CD1c-positive myeloid dendritic cell (primary cell): ENCODE measurements around the gene DDX47.
A peak's percentile ranks its signal among the peaks of the same experiment; 100 is the strongest.
"Not testable (repeated sequence)": the region's sequence is repeated elsewhere in the genome, so short reads cannot be mapped to it uniquely, and the experiment has no call there.

Experiments
- DNase-seq: peaks from one replicate; pipeline ENCODE4 v3.0.0-alpha.2; 2016; ENCODE audit errors: extremely low spot score

The DDX47 gene

DNA sequence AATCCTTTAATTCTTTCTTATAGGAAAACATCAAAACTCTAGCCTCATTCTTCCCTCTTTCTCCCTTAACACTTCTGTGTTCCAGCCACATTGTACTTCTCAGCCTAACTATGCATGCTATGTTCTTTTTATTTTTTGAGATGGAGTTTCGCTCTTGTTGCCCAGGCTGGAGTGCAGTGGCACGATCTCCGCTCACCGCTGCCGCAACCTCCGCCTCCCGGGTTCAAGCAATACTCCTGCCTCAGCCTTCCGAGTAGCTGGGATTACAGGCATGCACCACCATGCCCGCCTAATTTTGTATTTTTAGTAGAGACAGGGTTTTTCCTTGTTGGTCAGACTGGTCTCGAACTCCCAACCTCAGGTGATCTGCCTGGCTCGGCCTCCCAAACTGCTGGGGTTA, 7.2 kb downstream of the DDX47 start:
- not testable (repeated sequence) for DNase-seq

DNA sequence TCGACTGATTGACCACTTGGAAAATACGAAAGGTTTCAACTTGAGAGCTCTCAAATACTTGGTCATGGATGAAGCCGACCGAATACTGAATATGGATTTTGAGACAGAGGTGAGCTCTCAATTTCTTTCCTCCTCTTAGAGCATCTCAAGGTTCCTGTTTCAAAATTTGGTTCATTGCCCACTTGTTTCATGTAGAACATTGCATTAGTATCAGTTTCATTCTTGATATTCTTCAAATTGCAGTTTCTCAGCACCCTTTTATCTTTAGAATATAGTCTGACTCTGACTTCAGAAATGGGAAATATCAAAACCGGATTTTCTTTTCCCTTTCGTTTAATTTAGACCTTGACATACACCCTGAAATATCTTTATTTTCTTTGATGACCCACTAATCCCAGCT, 8.8 kb downstream of the DDX47 start:
- no peak for DNase-seq

DNA sequence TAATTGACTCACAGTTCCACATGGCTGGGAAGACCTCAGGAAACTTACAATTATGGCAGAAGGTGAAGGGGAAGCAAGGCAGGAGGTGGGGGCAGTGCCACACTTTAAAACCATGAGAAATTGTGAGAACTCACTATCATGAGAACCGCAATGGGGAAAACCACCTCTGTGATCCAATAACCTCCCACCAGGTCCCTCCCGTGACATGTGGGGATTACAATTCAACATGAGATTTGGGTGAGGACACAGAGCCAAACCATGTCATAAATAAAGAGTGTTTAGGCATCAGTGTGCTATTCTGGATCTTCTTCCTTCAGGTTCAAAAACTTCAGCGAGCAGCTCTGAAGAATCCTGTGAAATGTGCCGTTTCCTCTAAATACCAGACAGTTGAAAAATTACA, 9.7 kb downstream of the DDX47 start:
- DNase-seq = no peak

DNA sequence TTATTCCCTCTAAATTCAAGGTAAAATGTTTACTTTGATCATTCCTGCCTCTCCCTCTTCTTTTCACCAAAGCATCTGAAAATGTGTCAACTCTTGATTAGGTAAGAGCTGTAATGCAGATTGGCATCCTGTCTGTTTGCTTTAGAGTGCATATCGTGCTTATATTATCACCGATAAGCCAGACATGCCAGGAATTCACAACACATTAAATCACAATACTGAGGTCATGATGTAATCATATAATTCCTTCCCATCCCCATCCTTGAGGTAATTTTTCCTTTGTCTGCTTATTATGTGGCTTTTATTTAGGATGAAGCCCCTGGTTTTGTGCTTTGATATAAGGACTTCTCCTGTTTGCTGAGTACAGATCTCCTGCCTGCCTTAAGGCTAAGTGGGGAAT, 10.2 kb downstream of the DDX47 start:
- DNase-seq = no peak

DNA sequence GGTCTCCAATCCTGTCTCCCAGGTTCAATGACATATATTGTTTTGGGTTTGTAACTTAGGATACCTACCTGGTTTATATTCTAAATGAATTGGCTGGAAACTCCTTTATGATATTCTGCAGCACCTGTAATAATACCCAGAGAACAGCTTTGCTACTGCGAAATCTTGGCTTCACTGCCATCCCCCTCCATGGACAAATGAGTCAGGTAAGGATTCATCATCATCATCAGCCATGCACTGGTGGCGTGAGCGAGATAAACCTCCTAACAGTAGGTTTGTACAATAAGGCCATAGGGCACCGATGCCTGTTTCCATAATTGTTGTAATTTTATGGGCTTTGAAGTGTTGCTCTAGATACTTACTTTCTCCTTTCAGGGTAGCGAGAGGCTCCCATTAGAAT, 10.7 kb downstream of the DDX47 start:
- DNase-seq = no peak

DNA sequence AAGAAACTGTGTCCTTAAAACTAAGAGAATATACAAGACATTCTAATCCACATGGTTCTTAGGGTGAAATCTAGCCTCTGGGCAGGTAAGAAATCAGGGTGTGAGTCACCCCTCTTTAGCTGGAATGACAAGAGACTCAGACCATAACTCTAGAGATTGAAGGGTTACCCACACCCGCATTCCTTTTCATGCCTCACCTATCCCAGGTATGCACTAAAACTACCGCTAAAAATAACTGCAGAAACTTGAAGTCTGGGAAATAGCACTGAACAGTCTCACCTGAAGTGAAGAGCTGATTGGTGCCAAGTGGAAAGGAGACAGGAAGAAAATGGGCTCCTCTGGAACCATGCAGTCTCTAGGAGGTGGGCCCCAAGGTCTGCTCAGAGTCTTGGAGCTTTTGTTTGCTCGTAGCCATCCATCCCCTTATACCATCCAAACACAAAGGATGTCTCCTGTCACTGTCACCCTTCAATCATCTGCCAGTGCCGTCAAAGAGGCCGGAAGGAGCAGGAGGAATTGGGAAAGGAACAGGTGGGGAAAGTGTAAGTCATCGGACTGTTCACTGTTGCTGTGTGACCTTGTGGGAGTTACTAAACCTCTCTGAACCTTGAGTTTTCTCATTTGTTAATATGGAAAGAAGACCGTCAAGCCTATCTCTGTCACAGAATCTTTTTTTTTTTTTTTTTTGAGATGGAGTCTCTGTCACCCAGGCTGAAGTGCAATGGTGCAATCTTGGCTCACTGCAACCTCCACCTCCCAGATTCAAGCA, 22.4 kb downstream of the DDX47 start:
- DNase-seq = no peak

DNA sequence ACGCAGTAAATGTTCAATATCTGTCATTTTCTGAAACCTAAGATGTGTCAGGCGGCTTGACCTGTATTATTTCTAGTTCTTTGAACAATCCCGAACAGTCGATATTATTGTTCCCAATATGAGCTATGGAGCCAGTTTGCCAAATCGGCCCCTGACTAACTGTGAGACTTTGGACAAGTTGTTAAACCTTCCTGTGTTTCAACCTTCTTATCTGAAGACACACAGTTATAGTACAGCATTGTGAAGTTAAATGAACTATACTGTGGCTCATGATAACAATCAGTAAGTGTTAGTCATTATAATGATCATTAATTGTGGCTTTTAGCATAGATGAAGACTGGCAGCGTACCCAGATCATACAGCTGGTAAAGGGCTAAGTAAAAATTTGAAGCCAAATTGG, 23.4 kb downstream of the DDX47 start:
- no peak for DNase-seq

DNA sequence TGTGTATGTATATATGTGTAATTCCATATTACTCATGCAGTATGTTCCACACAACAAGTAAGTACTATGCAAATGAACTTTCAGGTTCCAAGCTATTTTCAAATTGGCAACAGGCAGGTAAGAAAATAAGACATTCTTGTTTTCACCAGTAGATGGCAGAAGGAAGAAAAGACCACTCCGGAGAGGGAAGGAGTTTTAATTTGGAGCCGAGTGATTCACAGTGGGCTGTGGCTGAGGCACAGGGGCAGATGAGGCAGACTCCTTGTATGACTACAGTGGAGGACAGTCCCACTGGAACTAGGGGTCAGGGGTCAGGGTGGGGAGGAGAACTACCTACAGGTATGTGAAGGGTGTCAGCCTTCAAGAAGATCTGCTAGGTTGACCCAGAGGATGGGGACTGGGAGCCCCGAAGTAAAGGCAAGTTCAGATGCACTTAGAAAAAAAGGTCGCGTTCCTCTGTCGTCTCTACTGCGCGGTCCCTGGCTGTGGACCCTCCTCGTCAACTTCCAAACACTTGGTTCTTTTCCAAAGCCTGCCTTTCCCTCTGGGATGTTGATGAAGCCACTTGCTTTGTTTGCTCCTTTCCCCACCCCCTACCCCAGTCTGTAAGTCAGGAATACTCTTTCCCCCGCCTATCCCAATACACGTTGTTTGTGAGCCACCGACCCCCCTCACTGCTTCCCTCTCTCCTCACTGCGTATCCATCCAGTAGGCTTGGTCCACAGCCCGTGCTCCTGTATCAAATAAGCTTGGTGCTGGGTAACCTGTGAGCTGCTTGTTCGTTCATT, 24.1 kb downstream of the DDX47 start:
- DNase-seq = peak; percentile 25

DNA sequence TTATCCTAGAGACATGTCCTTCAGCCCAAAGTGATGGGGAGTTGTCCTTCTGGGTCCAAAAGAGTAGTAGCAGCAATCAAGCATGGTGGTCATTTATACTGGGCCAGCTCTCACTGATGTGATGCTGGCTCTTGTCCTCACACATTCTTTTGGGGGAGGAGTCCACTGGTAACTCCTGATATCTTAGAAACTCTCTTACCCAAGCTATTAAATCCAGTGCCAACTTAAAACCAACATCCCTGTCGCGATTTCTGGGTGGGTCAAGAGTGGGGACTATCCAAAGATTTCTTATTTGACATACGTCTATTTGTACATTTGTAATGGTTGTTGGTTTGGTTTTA, 24.6 kb downstream of the DDX47 start:
- DNase-seq = no peak

DNA sequence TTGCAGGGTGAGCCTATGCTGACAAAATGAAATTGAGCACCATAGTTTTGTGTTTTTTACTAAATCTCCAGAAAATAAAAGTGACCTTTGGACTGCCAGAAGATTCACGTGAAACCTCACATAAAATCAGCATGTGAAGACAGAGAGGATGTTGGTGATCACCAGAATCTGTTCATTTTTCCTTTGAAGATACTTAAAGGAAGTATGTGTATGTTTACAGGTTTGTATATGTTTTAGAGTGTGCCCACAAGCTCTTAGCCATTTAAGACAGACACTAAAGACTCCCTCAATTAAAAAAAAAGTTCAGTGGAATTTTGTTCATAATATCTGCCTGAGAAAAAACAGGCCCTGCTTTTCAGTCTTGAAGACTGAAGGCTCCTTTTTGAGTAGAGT, 25.9 kb downstream of the DDX47 start:
- no peak for DNase-seq

DNA sequence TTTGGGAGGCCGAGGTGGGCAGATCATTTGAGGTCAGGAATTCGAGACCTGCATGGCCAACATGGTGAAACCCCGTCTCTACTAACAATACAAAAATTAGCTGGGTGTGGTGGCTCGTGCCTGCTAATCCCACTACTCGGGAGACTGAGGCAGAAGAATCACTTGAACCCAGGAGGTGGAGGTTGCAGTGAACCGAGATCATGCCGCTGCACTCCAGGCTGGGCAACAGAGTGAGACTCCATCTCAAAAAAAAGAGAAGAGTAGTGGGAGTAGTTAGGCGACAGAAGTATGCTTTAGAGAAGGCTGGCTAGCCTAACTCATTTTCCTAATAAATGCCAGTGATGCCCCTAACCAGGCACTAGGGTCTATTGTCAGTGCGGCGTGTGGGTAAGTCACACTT, 26.3 kb downstream of the DDX47 start:
- not testable (repeated sequence) for DNase-seq

DNA sequence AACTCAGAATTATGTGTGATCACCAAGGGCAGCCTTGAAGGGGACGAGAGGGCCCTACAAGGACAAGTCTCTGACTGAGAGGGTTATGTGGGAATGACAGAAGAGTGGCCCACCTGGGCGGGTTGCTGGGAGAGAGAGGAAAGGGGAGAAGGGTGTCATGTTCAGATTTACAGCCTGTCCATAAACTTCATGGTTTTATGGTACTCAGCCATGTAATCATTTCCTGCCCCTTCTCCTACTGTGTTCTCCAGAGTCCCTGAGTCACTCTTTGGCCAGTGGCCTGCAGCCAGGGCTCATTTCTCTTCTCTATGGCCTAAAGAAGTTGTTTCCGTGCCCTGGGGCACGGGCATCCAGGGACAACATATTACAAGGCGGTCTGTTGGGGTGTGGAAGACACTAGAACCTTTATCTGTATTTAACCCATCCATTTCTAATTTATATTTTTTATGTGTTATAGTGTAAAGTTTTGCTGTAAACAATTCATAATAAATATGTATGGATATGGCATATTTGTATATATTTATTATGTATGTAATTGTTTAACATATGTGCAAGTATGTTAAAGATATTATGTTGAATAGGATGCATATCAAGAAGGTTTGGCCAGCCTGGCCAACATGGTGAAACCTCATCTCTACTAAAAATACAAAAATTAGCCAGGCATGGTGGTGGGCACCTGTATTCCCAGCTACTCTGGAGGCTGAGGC, 26.9 kb downstream of the DDX47 start:
- DNase-seq = no peak

DNA sequence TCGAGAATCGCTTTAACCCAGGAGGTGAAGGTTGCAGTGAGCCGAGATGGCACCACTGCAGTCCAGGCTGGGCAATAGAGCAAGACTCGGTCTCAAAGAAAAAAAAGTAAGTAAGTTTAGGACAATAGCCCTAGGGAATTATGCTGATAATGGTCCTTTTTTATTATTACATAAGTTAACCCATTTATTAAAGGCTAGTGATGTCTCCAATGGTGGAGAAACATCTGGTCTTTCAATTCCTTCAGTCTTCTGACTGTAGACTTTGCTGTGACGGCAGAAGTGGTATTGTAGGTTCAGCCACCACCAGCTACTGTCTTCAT, 27.4 kb downstream of the DDX47 start:
- no peak for DNase-seq

DNA sequence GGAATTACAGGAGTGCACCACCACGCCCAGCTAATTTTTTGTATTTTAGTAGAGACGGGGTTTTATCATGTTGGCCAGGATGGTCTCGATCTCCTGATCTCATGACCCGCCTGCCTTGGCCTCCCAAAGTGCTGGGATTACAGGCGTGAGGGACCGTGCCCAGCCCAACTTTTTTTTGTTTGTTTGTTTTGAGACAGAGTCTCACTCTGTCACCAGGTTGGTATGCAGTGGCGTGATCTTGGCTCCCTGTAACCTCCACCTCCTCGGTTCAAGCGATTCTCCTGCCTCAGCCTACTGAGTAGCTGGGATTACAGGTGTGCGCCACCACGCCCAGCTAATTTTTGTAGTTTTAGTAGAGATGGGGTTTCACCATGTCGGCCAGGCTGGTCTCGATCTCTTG, 28.3 kb downstream of the DDX47 start:
- DNase-seq = not testable (repeated sequence)

DNA sequence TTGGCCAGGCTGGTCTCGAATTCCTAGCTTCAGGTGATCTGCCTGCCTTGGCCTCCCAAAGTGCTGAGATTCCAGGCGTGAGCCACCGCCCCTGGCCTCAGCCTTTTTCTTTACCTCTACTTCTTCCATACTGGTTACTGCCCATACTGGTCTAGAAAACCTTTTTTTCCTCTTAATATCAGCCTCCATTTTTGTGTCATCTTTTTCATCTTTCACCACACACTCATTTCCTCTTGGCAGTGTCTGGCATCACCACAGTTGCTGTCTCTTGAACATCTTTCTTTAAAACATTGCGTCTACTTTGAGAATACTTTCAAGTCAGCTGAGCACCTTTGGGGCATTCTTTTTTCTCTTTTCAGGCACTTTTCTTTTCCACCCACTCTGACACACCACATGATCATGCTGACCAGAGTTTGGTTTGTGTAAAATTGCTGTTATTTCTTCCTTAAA, 32.7 kb downstream of the DDX47 start:
- DNase-seq = no peak

DNA sequence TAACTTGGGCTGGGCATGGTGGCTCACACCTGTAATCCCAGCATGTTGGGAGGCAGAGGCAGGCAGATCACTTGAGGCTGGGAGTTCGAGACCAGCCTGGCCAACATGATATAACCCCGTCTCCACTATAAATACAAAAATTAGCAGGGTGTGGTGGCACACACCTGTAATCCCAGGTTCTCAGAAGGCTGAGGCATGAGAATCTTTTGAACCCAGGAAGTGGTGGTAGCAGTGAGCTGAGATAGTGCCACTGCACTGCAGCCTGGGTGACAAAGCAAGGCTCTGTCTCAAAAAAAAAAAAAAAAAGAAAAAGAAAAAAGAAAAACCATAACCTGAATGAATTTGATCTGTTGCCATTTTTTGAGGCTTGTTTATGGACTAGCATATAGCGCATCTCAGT, 33.6 kb downstream of the DDX47 start:
- not testable (repeated sequence) for DNase-seq

DNA sequence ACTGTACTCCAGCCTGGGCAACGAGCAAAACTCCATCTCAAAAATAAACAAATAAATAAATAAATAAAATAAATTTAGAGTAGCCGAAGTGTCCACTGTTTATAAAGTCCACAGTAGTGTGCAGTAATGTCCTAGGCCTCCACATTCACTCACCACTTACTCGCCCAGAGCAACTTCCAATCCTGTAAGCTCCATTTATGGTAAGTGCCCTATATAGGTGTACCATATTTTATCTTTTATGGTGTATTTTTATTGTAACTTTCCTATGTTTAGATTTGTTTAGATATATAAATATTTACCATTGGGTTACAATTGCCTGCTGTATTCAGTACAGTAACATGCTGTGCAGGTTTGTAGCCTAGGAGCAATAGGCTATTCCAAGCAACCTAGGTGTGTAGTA, 40.3 kb downstream of the DDX47 start:
- DNase-seq = no peak

DNA sequence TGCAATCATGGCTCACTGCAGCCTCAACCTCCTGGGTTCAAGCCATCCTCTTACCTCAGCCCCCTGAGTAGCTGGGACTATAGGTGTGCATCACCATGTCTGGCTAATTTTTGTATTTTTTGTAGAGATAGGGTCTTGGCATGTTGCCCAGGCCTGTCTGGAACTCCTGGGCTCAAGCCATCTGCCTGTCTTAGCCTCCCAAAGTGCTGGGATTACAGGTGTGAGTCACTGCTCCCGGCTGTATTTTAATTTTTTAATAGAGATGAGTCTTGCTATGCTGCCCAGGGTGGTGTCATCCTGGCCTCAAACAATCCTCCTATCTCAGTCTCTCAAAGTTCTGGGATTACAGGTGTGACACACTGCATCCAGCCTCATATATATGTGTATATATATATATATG, 46.5 kb downstream of the DDX47 start:
- DNase-seq = no peak

DNA sequence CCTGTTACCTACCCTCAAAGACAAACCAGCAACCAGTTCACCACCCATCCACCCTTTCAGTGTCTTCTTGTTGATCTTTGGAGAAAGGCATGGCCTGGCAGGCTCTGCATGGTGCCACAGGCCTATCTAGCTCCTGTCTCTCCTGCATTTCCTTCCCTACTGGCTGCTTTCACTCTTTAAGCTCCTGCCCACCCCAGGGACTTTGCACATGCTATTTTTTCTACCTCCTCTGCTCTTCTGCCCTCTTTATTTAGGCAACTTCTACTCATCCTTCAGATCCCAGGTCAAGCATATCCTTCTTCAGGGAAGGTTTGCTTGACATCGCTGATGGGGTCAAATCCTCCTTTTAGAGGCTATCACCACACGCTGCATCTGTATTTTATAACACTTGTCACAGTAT, 51.1 kb downstream of the DDX47 start:
- DNase-seq = no peak

DNA sequence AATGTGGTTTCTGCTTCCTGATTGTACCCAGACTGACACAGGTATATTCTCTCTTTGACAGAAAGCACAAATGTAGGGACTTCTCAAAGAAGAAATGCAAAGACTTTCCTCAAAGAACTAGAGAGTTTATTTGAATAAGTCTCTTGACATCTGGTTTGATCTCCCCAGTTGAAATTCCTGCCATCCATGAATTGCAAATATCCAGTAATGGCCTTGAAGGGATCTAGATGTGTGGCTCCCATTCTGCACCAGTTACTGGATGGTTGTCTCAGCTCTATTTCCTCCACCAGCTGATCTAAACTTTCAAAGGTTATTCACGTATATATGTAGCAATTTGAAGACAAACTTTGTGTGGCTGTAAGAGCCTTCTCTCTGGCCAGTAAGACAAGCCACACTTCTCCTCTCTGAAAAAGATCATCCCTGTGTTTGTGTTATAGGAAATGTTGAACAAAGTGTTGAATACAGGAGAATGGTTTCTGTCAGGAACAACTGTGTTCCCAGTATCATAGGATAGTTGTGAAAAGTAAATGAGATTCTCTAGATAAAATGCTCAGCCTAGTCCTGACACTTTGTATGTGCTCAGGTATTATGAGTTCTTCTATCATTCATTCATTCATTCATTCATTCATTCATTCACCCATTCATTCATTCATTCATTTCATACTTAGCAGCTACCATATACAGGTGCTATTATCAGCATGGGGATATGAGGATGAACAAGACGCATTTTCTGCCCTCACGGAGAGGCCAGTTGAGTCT, 55.5 kb downstream of the DDX47 start:
- DNase-seq = no peak

DNA sequence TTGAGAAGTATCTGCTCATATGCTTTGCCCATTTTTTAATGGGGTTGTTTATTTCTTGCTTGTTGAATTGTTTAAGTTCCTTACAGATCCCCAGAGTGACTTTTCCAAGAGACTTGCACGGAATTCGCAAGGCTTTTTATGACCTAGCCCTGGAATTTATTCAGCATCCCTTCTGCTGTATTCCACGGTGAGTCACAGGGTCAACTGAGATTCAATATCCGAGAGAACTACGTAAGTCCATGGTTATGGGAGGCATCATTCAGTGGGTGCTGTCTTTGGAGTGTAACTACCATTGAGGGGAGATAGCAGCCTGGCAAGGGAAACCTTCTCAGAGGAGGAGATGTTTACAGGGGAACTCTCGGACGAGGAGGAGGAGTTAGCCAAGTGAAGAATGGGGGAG, 57.3 kb downstream of the DDX47 start:
- no peak for DNase-seq

DNA sequence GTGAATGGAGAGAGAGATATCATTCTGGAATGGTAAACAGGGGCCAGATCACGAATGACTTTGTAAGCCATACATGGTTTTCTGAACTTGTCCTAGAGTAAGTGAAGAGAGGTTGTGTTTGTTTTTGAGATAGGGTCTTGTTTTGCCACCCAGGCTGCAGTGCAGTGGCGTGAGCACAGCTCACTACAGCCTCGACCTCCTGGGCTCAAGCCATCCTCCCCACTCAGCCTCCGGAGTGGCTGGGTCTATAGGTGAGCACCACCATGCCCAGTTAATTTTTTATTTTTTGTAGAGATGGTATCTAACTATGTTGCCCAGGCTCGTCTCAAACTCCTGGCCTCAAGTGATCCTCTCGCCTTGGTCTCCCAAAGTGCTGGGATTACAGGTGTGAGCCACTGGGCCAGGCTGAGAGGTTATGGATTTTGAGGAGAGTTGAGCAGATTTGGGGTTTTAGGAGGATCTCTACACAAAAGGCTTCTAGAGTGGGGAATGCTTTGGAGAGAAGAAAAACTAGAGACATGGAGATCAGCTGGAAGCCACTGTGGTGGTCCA, 58.5 kb downstream of the DDX47 start:
- no peak for DNase-seq
